Hypothalamus (tissue), 51 donors: ENCODE measurements around the gene ZNF562.
"Not testable (repeated sequence)": the region's sequence is repeated elsewhere in the genome, so short reads cannot be mapped to it uniquely, and the experiment has no call there.

Source experiments
- DNase-seq, 51 donors: peaks; one replicate each; lab custom pipeline; 2025; lab: John Stamatoyannopoulos, UW

The ZNF562 gene

GRCh38 chr19:9674663-9675357 is at the start of gene ZNF562:
TSS of gene ZNF562 (minus strand) at chr19:9675100. CDS start at chr19:9660744, 14,356 bp downstream.
- peak; percentile 47 to 95 (median 80) for DNase-seq

GRCh38 chr19:9724157-9724556 is 49.3 kb upstream of the ZNF562 start:
- DNase-seq, result no peak

- peak in 1 of 51 donors; percentile 23 for DNase-seq
Measured at GRCh38 chr19:9721861-9722260, 47.0 kb upstream of the ZNF562 start.

GRCh38 chr19:9720541-9720940 is 45.6 kb upstream of the ZNF562 start:
- no peak for DNase-seq

GRCh38 chr19:9711815-9712214 is 36.9 kb upstream of the ZNF562 start:
- no peak for DNase-seq

- peak in 15 of 51 donors; percentile 2 to 28 (median 7) for DNase-seq
Measured at GRCh38 chr19:9709305-9709704, 34.4 kb upstream of the ZNF562 start.

GRCh38 chr19:9705836-9706235 is 30.9 kb upstream of the ZNF562 start:
- DNase-seq, result no peak

- no peak for DNase-seq
Measured at GRCh38 chr19:9702186-9702585, 27.3 kb upstream of the ZNF562 start.

GRCh38 chr19:9700229-9700981 is 25.5 kb upstream of the ZNF562 start:
- DNase-seq, result no peak

GRCh38 chr19:9690301-9690700 is 15.4 kb upstream of the ZNF562 start:
- DNase-seq, result not testable (repeated sequence)

- not testable (repeated sequence) for DNase-seq
Measured at GRCh38 chr19:9679996-9680395, 5.1 kb upstream of the ZNF562 start.

- DNase-seq, result peak in 1 of 51 donors; percentile 77
Measured at GRCh38 chr19:9675358-9675901, 530 bp upstream of the ZNF562 start.

GRCh38 chr19:9673912-9674662 is 813 bp downstream of the ZNF562 start:
- peak in 1 of 51 donors; percentile 7 for DNase-seq

- DNase-seq, result no peak
Measured at GRCh38 chr19:9672893-9673292, 2.0 kb downstream of the ZNF562 start.

GRCh38 chr19:9671655-9672054 is 3.2 kb downstream of the ZNF562 start:
- DNase-seq, result no peak

- no peak for DNase-seq
Measured at GRCh38 chr19:9668544-9668943, 6.4 kb downstream of the ZNF562 start.

- no peak for DNase-seq
Measured at GRCh38 chr19:9667898-9668297, 7.0 kb downstream of the ZNF562 start.

GRCh38 chr19:9658769-9659168 is 16.1 kb downstream of the ZNF562 start:
- DNase-seq, result no peak

GRCh38 chr19:9653066-9653555 is 21.8 kb downstream of the ZNF562 start:
- DNase-seq, result not testable (repeated sequence)

GRCh38 chr19:9651464-9651863 is 23.4 kb downstream of the ZNF562 start:
- not testable (repeated sequence) for DNase-seq

- DNase-seq, result no peak
Measured at GRCh38 chr19:9650345-9650744, 24.6 kb downstream of the ZNF562 start.
